ENCODE data around the gene TLCD3A. TPM values are rescaled to one million over a fixed set of nuclear protein-coding genes. Genes with fewer than 3 reads are reported as not detected.
"Not testable (repeated sequence)": the region's sequence is repeated elsewhere in the genome, so short reads cannot be mapped to it uniquely, and the experiment has no call there.

Gene TLCD3A
- total RNA-seq, 2 experiments from 2014 or later: 8.3 to 11.7 TPM

GRCh38 chr17:745406-745805 lies 13.0 kb downstream of the TLCD3A start:
- ChIA-PET CTCF (ENCODE audit: unreplicated experiment) (no interaction called here), POLR2A (no interaction called here)
- Histone ChIP-seq H3K79me2 (ENCODE audit: insufficient read depth, low read depth, low read length) (peaks cover 45% of the 10 kb centered on the region), H2AFZ (ENCODE audit: low read length) (no peak overlapping the region), H3K36me3 (ENCODE audit: insufficient read depth, low read length) (peaks cover 95% of the 10 kb centered on the region), H3K9me2 (ENCODE audit: insufficient read depth, low read length) (no peaks in the 10 kb centered on the region), H4K20me1 (ENCODE audit: insufficient read depth, low read length) (peaks cover 14% of the 10 kb centered on the region; the same call in 1 of the 2 replicates), H3K9me3 (ENCODE audit: low read length) (no peaks in the 10 kb centered on the region), H3K27ac (ENCODE audit: low read depth, low read length, poor library complexity, severe bottlenecking) (no peak overlapping the region), H3K4me2 (ENCODE audit: low read length) (no peak overlapping the region), H3K4me3 (ENCODE audit: low read depth, low read length, poor library complexity, severe bottlenecking) (no peak overlapping the region), H3K4me1 (ENCODE audit: insufficient read depth, low read length, poor library complexity, severe bottlenecking) (peaks cover 10% of the 10 kb centered on the region)
- intact Hi-C loops (cut with micrococcal nuclease; ENCODE audit: unreplicated experiment): no loop called here
- DNase-seq (ENCODE audit: low spot score): no peak
- TF ChIP-seq EZH2phosphoT487 (IDR thresholded peaks at IDR 0.05; ENCODE audit: borderline replicate concordance, low read depth, low read length): no peak
- no peak for TF ChIP-seq CTCF (conservative IDR thresholded peaks at IDR 0.05; ENCODE audit: low read length)
- BruUV-seq (replicated peaks): no TSS peak

GRCh38 chr17:746181-746580 lies 13.8 kb downstream of the TLCD3A start:
- Histone ChIP-seq H3K27ac (ENCODE audit: low read depth, low read length, poor library complexity, severe bottlenecking) (no peak overlapping the region), H3K36me3 (ENCODE audit: insufficient read depth, low read length) (peaks cover 91% of the 10 kb centered on the region), H3K4me2 (ENCODE audit: low read length) (no peak overlapping the region), H4K20me1 (ENCODE audit: insufficient read depth, low read length) (peaks cover 14% of the 10 kb centered on the region; the same call in 1 of the 2 replicates), H3K4me1 (ENCODE audit: insufficient read depth, low read length, poor library complexity, severe bottlenecking) (peaks cover 13% of the 10 kb centered on the region), H3K79me2 (ENCODE audit: insufficient read depth, low read depth, low read length) (peaks cover 53% of the 10 kb centered on the region), H3K9me3 (ENCODE audit: low read length) (no peaks in the 10 kb centered on the region), H3K9me2 (ENCODE audit: insufficient read depth, low read length) (no peaks in the 10 kb centered on the region), H3K4me3 (ENCODE audit: low read depth, low read length, poor library complexity, severe bottlenecking) (no peak overlapping the region), H2AFZ (ENCODE audit: low read length) (no peak overlapping the region)
- intact Hi-C loops (cut with micrococcal nuclease; ENCODE audit: unreplicated experiment): no loop called here
- POLR2A ChIA-PET: no interaction called here
- no TSS peak for BruUV-seq (replicated peaks)
- CTCF ChIA-PET (ENCODE audit: unreplicated experiment): no interaction called here
- no peak for DNase-seq (ENCODE audit: low spot score)
- no peak for TF ChIP-seq CTCF (conservative IDR thresholded peaks at IDR 0.05; ENCODE audit: low read length)
- no peak for TF ChIP-seq EZH2phosphoT487 (IDR thresholded peaks at IDR 0.05; ENCODE audit: borderline replicate concordance, low read depth, low read length)

- no peak for DNase-seq (ENCODE audit: low spot score)
- no TSS peak for BruUV-seq (replicated peaks)
- ChIA-PET POLR2A (no interaction called here), CTCF (ENCODE audit: unreplicated experiment) (no interaction called here)
- Histone ChIP-seq H2AFZ (ENCODE audit: low read length) (no peak overlapping the region), H3K36me3 (ENCODE audit: insufficient read depth, low read length) (peaks cover 83% of the 10 kb centered on the region), H3K4me3 (ENCODE audit: low read depth, low read length, poor library complexity, severe bottlenecking) (no peak overlapping the region), H3K9me3 (ENCODE audit: low read length) (no peaks in the 10 kb centered on the region), H3K4me1 (ENCODE audit: insufficient read depth, low read length, poor library complexity, severe bottlenecking) (peaks cover 13% of the 10 kb centered on the region), H3K27ac (ENCODE audit: low read depth, low read length, poor library complexity, severe bottlenecking) (no peak overlapping the region), H3K4me2 (ENCODE audit: low read length) (no peak overlapping the region), H3K79me2 (ENCODE audit: insufficient read depth, low read depth, low read length) (peaks cover 60% of the 10 kb centered on the region), H3K9me2 (ENCODE audit: insufficient read depth, low read length) (no peaks in the 10 kb centered on the region), H4K20me1 (ENCODE audit: insufficient read depth, low read length) (peaks cover 14% of the 10 kb centered on the region; the same call in 1 of the 2 replicates)
- intact Hi-C loops (cut with micrococcal nuclease; ENCODE audit: unreplicated experiment): no loop called here
- TF ChIP-seq EZH2phosphoT487 (IDR thresholded peaks at IDR 0.05; ENCODE audit: borderline replicate concordance, low read depth, low read length) (no peak), CTCF (conservative IDR thresholded peaks at IDR 0.05; ENCODE audit: low read length) (no peak)
Observed at GRCh38 chr17:746783-747629, 14.6 kb downstream of the TLCD3A start.

GRCh38 chr17:748604-749003 lies 16.2 kb downstream of the TLCD3A start:
- peaks cover 60% of the 10 kb centered on the region for H3K79me2 ChIP-seq (ENCODE audit: insufficient read depth, low read depth, low read length)
- POLR2A ChIA-PET; CTCF ChIA-PET (ENCODE audit: unreplicated experiment): not testable (repeated sequence)

More at GRCh38 chr17:748604-749003, 16.2 kb downstream of the TLCD3A start:
- H3K4me3 ChIP-seq (ENCODE audit: low read depth, low read length, poor library complexity, severe bottlenecking); intact Hi-C loops (cut with micrococcal nuclease; ENCODE audit: unreplicated experiment); H3K4me2 ChIP-seq (ENCODE audit: low read length); H3K27ac ChIP-seq (ENCODE audit: low read depth, low read length, poor library complexity, severe bottlenecking); H3K9me3 ChIP-seq (ENCODE audit: low read length); BruUV-seq (replicated peaks); DNase-seq (ENCODE audit: low spot score); H3K9me2 ChIP-seq (ENCODE audit: insufficient read depth, low read length); H2AFZ ChIP-seq (ENCODE audit: low read length): not testable (repeated sequence)
- peaks cover 18% of the 10 kb centered on the region for H3K4me1 ChIP-seq (ENCODE audit: insufficient read depth, low read length, poor library complexity, severe bottlenecking)
- peaks cover 67% of the 10 kb centered on the region for H3K36me3 ChIP-seq (ENCODE audit: insufficient read depth, low read length)
- H4K20me1 ChIP-seq (ENCODE audit: insufficient read depth, low read length): peaks cover 14% of the 10 kb centered on the region; the same call in 1 of the 2 replicates
